GM12878 (cell line): ENCODE measurements around the gene SMIM10.

Experiments
- ATF3 ChIP-seq: IDR thresholded peaks from 2 replicates; pipeline ENCODE4 v1.6.1; 2011; ENCODE audit warnings: low read depth, mild to moderate bottlenecking, low read length, moderate library complexity, borderline replicate concordance; ENCODE audit errors: extremely low read depth
- BHLHE40 ChIP-seq, 2 experiments: fragments of 450-650 bp in 1 of 2; IDR thresholded peaks; 2 replicates each; pipeline ENCODE4 v1.6.1; 2011 to 2017; ENCODE audit warnings: low read depth in 2 of 2, borderline replicate concordance in 1 of 2, improper control_type of control experiment in 1 of 2, low read length in 1 of 2, mild to moderate bottlenecking in 1 of 2
- CEBPZ ChIP-seq: fragments of 150-350 bp; IDR thresholded peaks from 2 replicates; pipeline ENCODE4 v1.6.1; 2016; ENCODE audit warnings: low read depth, low read length
- CTCF ChIP-seq, 3 experiments: IDR thresholded peaks in 2 of 3; conservative IDR thresholded peaks in 1 of 3; 2 replicates each; pipeline ENCODE4 v1.5.1; 2011; ENCODE audit warnings: low read depth in 3 of 3, low read length in 3 of 3, mild to moderate bottlenecking in 3 of 3, control low read depth in 2 of 3, moderate library complexity in 2 of 3, inconsistent platforms in 1 of 3, mixed read lengths in 1 of 3; ENCODE audit not compliant: control insufficient read depth in 2 of 3, insufficient read depth in 1 of 3; ENCODE audit errors: extremely low read depth in 1 of 3
- EP300 ChIP-seq, 2 experiments: fragments of 150-350 bp in 1 of 2; IDR thresholded peaks; 2 replicates each; pipeline ENCODE4 v1.6.1; 2011 to 2012; ENCODE audit warnings: low read depth in 2 of 2, low read length in 2 of 2, borderline replicate concordance in 1 of 2, improper control_type of control experiment in 1 of 2, inconsistent platforms in 1 of 2; ENCODE audit not compliant: control insufficient read depth in 1 of 2
- FOXM1 ChIP-seq: IDR thresholded peaks from 2 replicates; pipeline ENCODE4 v1.6.1; 2012; ENCODE audit warnings: low read depth, mild to moderate bottlenecking, inconsistent platforms, low read length, moderate library complexity
- JUND ChIP-seq: IDR thresholded peaks from 2 replicates; pipeline ENCODE4 v1.6.1; 2012; ENCODE audit warnings: low read depth, mild to moderate bottlenecking, low read length, improper control_type of control experiment, moderate library complexity
- KDM1A ChIP-seq: fragments of 200-600 bp; sonication (generic); IDR thresholded peaks from 2 replicates; pipeline ENCODE4 v1.6.1; 2016; ENCODE audit warnings: borderline replicate concordance
- MTA3 ChIP-seq: IDR thresholded peaks from 2 replicates; pipeline ENCODE4 v1.6.1; 2012; ENCODE audit warnings: low read length, inconsistent platforms, borderline replicate concordance
- NFXL1 ChIP-seq: fragments of 450-650 bp; IDR thresholded peaks from 2 replicates; pipeline ENCODE4 v1.6.1; 2017; ENCODE audit warnings: antibody characterized with exemption, mild to moderate bottlenecking, borderline replicate concordance
- RUNX3 ChIP-seq: IDR thresholded peaks from 2 replicates; pipeline ENCODE4 v1.6.1; 2012; ENCODE audit warnings: low read length, inconsistent platforms
- SMAD1 ChIP-seq: fragments of 450-650 bp; IDR thresholded peaks from 2 replicates; pipeline ENCODE4 v1.6.1; 2018; ENCODE audit warnings: mild to moderate bottlenecking, low read depth; ENCODE audit not compliant: partially characterized antibody
- SUZ12 ChIP-seq: fragments of 200-600 bp; sonication (generic); IDR thresholded peaks from one replicate; pipeline ENCODE4 v1.6.1; 2018; ENCODE audit warnings: antibody characterized with exemption, mild to moderate bottlenecking; ENCODE audit not compliant: unreplicated experiment
- ZNF217 ChIP-seq: fragments of 450-650 bp; IDR thresholded peaks from 2 replicates; pipeline ENCODE4 v1.6.1; 2017; ENCODE audit warnings: antibody characterized with exemption, mild to moderate bottlenecking

GRCh38 chrX:134990801-134991481, at the start of gene SMIM10:
- TF ChIP-seq NFXL1 (no peak), ATF3 (no peak), KDM1A (no peak), ZNF217 (no peak), MTA3 (no peak), SUZ12 (no peak), RUNX3 (no peak), FOXM1 (no peak), EP300 (IDR thresholded peaks at IDR 0.05; ENCODE audit: borderline replicate concordance in 1 of 2, control insufficient read depth in 1 of 2, low read depth in 2 of 2, low read length in 2 of 2) (no peak), CEBPZ (no peak), SMAD1 (no peak), JUND (no peak), CTCF (IDR thresholded peaks at IDR 0.05 in 2 of 3, conservative IDR thresholded peaks at IDR 0.05 in 1 of 3; ENCODE audit: control insufficient read depth in 2 of 3, extremely low read depth in 1 of 3, insufficient read depth in 1 of 3, low read depth in 3 of 3, low read length in 3 of 3) (no peak), BHLHE40 (IDR thresholded peaks at IDR 0.05; ENCODE audit: borderline replicate concordance in 1 of 2, low read depth in 2 of 2, low read length in 1 of 2) (no peak)
